Retinal pigment epithelial cell (primary cell): ENCODE data around the gene DSC2.

Experiments used
- DNase-seq: peaks from one replicate; pipeline ENCODE4 v3.0.0-alpha.2; 2010; ENCODE audit warnings: low read depth
- H3K4me3 ChIP-seq: 2 replicates; pipeline ENCODE4 v1.5.1; 2011; ENCODE audit warnings: mild to moderate bottlenecking, low read length, control low read depth, moderate library complexity
- TF ChIP-seq, protein P1 (sequence below): conservative IDR thresholded peaks from 2 replicates; pipeline ENCODE4 v1.5.1; 2011; ENCODE audit warnings: low read depth, low read length, control low read depth, inconsistent platforms

DSC2 gene

GRCh38 chr18:31104444-31104843, 2.2 kb upstream of the DSC2 start:
- H3K4me3 ChIP-seq, result no peak overlapping the region
- DNase-seq, result no peak
- TF ChIP-seq, protein P1, sequence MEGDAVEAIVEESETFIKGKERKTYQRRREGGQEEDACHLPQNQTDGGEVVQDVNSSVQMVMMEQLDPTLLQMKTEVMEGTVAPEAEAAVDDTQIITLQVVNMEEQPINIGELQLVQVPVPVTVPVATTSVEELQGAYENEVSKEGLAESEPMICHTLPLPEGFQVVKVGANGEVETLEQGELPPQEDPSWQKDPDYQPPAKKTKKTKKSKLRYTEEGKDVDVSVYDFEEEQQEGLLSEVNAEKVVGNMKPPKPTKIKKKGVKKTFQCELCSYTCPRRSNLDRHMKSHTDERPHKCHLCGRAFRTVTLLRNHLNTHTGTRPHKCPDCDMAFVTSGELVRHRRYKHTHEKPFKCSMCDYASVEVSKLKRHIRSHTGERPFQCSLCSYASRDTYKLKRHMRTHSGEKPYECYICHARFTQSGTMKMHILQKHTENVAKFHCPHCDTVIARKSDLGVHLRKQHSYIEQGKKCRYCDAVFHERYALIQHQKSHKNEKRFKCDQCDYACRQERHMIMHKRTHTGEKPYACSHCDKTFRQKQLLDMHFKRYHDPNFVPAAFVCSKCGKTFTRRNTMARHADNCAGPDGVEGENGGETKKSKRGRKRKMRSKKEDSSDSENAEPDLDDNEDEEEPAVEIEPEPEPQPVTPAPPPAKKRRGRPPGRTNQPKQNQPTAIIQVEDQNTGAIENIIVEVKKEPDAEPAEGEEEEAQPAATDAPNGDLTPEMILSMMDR, result no peak

DNA sequence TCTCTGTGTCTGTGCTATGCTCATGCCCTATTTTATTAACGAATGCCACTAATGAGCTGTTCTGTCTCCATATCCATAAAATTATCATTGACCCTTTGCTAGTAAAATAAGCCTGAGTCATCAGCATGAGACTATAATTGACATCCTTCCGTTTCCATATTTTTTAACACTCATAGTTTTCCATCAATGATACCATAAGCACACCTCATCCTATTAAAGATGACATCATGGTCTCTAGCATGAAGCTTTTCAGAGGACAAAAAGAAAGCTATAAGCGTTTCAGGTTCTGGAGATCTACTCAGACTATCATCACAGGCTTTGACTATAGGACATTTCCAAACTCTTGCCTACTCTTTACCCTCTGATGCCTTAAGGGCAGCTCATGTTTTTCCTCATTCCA, 1.2 kb upstream of the DSC2 start:
- DNase-seq, result no peak
- H3K4me3 ChIP-seq, result no peak overlapping the region
- TF ChIP-seq, protein P1, result no peak

DNA sequence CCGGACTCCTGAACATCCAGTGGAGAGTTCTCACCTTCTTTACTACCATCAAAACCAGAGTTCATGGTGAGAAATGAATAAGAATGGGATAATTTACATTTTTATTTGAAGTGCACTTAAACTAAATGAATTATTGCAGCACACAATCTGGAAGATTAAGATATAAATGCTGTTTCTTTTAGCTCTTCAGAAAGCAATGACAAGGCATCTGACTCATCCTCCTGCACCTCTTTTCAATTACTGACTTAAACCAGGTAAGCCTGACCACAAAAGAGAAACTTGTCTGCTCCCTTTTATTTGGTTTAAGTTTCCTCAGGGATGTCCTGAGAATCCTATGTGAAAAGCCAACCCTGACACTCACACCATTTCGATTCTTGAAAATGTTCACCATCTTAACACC, 720 bp upstream of the DSC2 start:
- no peak for DNase-seq

GRCh38 chr18:31101183-31102024, 817 bp downstream of the DSC2 start:
- TF ChIP-seq, protein P1, result peak; percentile 35
- no peak for DNase-seq
- H3K4me3 ChIP-seq, result peak overlapping the region; percentile 78

More for the DNA sequence above, 720 bp upstream of the DSC2 start:
- TF ChIP-seq, protein P1, result no peak
- H3K4me3 ChIP-seq, result no peak overlapping the region

DNA sequence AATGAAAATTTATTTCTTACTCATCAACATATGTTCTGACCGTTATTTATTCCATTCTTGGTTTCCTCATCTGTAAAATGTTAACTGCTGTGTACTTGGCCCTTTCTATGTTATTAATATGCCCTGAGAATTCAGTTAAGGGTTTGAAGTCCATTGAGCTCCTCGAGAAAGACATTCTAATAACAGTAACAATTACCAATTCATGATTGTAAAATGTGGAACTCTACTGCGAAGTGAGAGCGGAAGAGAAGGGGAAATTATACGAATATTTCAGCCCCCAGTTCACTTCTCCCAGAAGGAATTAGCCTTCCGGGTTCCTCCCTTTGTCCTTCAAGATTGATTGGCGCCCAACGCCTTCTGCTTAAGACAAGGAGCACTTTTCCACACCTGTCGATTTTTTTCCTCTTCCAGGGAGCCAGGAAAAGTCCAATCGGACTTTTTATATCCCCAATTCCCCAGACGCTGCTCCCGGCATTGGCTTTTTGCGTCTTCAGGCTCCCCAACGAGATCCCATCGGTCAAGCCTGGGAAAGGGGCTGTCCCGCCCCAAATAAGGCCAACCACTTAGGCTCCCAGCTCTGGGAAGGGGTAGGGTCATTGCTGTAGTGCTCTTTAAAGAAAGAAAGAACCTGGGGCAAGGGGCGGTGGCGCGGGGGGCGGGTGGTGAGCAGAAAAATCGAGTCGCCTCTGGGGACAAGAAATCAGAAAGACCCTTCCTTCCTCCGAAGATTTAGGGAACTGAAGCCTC, 1.6 kb downstream of the DSC2 start:
- peak overlapping the region; percentile 78 for H3K4me3 ChIP-seq
- DNase-seq, result no peak
- TF ChIP-seq, protein P1, result no peak

DNA sequence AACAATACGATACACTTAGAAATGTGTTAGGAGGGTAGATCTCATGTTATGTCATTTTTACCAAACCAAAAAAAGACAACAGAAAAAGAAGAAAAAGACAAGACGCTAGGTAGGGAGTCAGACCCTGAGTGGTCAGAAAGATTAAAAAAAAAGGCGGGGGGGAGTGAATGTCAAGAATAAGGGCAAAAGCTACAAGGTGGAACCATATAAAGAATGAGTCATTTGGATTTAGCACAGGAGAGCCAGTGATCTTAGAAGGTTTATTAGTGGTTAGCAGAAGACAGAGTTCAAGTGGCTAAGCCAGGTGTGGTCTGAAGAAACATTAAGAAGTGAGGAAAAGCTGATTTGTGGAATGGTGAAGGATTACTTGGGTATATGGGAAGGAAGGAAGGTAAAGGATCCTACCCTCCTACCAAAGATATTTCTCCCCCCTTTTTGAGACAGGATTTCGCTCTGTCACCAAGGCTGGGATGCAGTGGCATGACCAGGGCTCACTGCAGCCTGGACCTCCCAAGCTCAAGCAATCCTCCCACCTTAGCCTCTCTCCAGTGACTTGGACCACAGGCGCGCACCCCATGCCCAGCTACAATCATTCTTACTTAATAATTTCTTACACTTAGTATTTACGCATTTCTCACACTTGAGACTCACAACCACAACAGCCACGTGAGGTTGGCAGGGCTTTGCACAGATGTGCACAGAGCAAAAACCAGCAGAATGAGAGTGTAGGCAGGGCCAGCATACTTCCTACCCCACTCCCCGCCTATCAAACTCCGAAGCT, 2.6 kb downstream of the DSC2 start:
- DNase-seq, result no peak
- H3K4me3 ChIP-seq, result no peak overlapping the region
- TF ChIP-seq, protein P1, result no peak
